ENCODE results near the gene PCDHGA6. TPM values are rescaled to one million over a fixed set of nuclear protein-coding genes. Genes with fewer than 3 reads are reported as not detected.

PCDHGA6 gene
- total and polyA plus RNA-seq, 9 of the 15 experiments (the other 6 are each of a cell fraction or from before 2014, with no cell fraction given): 0.01 to 0.18 (median 0.09) TPM; not detected in 1

- TF ChIP-seq IRF9 (tag; IDR thresholded peaks at IDR 0.05) (no peak), CLOCK (CRISPR knock-in tag; IDR thresholded peaks at IDR 0.05; ENCODE audit: borderline replicate concordance) (no peak), NRF1 (conservative IDR thresholded peaks at IDR 0.05 in 1 of 2, IDR thresholded peaks at IDR 0.05 in 1 of 2) (no peak), TRIM28 (IDR thresholded peaks at IDR 0.05) (no peak), PKNOX1 (IDR thresholded peaks at IDR 0.05) (no peak), ARID3A (IDR thresholded peaks at IDR 0.05; ENCODE audit: borderline replicate concordance, low read depth, low read length) (no peak), EP400 (IDR thresholded peaks at IDR 0.05) (no peak), ZNF766 (CRISPR knock-in tag; conservative IDR thresholded peaks at IDR 0.05) (no peak)
Observed at GRCh38 chr5:141403387-141403786, 29.7 kb downstream of the PCDHGA6 start (continued).
